GM12878 (cell line): Measurements from ENCODE around the gene MIER1. TPM values are rescaled to one million over a fixed set of nuclear protein-coding genes. Genes with fewer than 3 reads are reported as not detected.

ENCODE experiments used
- ATAC-seq: fragments of 200-7000 bp; cut with Tn5 transposase; 3 replicates; pipeline ENCODE4 v1.9.1; 2020; ENCODE audit warnings: mild to moderate bottlenecking, moderate library complexity
- BruUV-seq: library from RNA; stranded (reverse); fragments of 400-500 nt; replicated peaks from 2 replicates; lab custom pipeline; 2021; lab: Mats Ljungman, UMichigan
- CTCF ChIA-PET: fragments of 300-600 bp; sonication (Branson Sonifier 250); formaldehyde crosslinking; extraction: SDS; loops from one replicate; lab custom pipeline; 2021; ENCODE audit warnings: inconsistent platforms; lab: Yijun Ruan, JAX
- POLR2A ChIA-PET: fragments of 350-600 bp; formaldehyde crosslinking; extraction: SDS; loops from one replicate; lab custom pipeline; 2021; ENCODE audit warnings: inconsistent platforms; lab: Charles Lee
- RAD21 ChIA-PET: fragments of 300-600 bp; sonication (Branson Sonifier 250); formaldehyde crosslinking; loops from one replicate; lab custom pipeline; 2023; ENCODE audit warnings: antibody characterized with exemption; ENCODE audit not compliant: unreplicated experiment; lab: Charles Lee
- SMC1A ChIA-PET: fragments of 300-600 bp; sonication (Branson Sonifier 250); formaldehyde crosslinking; loops from one replicate; lab custom pipeline; 2023; ENCODE audit not compliant: unreplicated experiment, uncharacterized antibody; lab: Charles Lee
- DNase-seq: peaks from one replicate; pipeline ENCODE4 v3.0.0-alpha.2; 2011; ENCODE audit warnings: low read depth, low spot score
- FAIRE-seq: peaks from 3 replicates; lab custom pipeline; 2011; peaks lifted over from hg19 to GRCh38; lab: Jason Lieb, UNC
- H2AFZ ChIP-seq: 2 replicates; pipeline ENCODE4 v1.6.0; 2011; ENCODE audit warnings: low read depth, low read length, control low read depth; ENCODE audit not compliant: control insufficient read depth
- H3K27ac ChIP-seq: 2 replicates; pipeline ENCODE4 v1.5.1; 2011; ENCODE audit warnings: control low read depth; ENCODE audit not compliant: control insufficient read depth, insufficient read depth
- H3K27me3 ChIP-seq, 2 experiments: replicated peaks in 1 of 2; 2 replicates each; pipeline versions ENCODE4 v1.6.0 to v1.6.1; 2011; ENCODE audit warnings: low read length in 1 of 2; ENCODE audit not compliant: control insufficient read depth in 2 of 2, insufficient read depth in 2 of 2
- H3K36me3 ChIP-seq, 2 experiments: 2 replicates each; pipeline ENCODE4 v1.5.1; 2011; ENCODE audit warnings: low read length in 1 of 2; ENCODE audit not compliant: control insufficient read depth in 2 of 2, insufficient read depth in 2 of 2
- H3K4me1 ChIP-seq: 2 replicates; pipeline ENCODE4 v1.6.1; 2011; ENCODE audit warnings: mild to moderate bottlenecking, low read length, moderate library complexity, mixed read lengths; ENCODE audit not compliant: control insufficient read depth, insufficient read depth
- H3K4me2 ChIP-seq: 2 replicates; pipeline ENCODE4 v1.6.0; 2011; ENCODE audit warnings: control low read depth; ENCODE audit not compliant: control insufficient read depth, insufficient read depth
- H3K4me3 ChIP-seq: fragments of 200-600 bp; sonication (generic); 2 replicates; pipeline ENCODE4 v1.5.1; 2016
- H3K79me2 ChIP-seq: 2 replicates; pipeline ENCODE4 v1.6.0; 2011; ENCODE audit warnings: low read length; ENCODE audit not compliant: control insufficient read depth, insufficient read depth
- H3K9ac ChIP-seq: 2 replicates; pipeline ENCODE4 v1.8.0; 2011; ENCODE audit warnings: low read length, control low read depth, mixed read lengths; ENCODE audit not compliant: control insufficient read depth, insufficient read depth
- H3K9me3 ChIP-seq: replicated peaks from 3 replicates; pipeline ENCODE4 v1.5.1; 2011; ENCODE audit warnings: mild to moderate bottlenecking, low read length; ENCODE audit not compliant: control insufficient read depth, insufficient read depth
- H4K20me1 ChIP-seq: 2 replicates; pipeline ENCODE4 v1.6.0; 2011; ENCODE audit not compliant: control insufficient read depth, insufficient read depth
- ATF7 ChIP-seq: fragments of 450-650 bp; IDR thresholded peaks from 2 replicates; pipeline ENCODE4 v1.6.1; 2016; ENCODE audit warnings: low read depth, mild to moderate bottlenecking
- CHD2 ChIP-seq: IDR thresholded peaks from 2 replicates; pipeline ENCODE4 v1.6.1; 2011; ENCODE audit warnings: low read depth, low read length, improper control_type of control experiment, borderline replicate concordance
- CTCF ChIP-seq, 3 experiments: IDR thresholded peaks in 2 of 3; conservative IDR thresholded peaks in 1 of 3; 2 replicates each; pipeline ENCODE4 v1.5.1; 2011; ENCODE audit warnings: low read depth in 3 of 3, low read length in 3 of 3, mild to moderate bottlenecking in 3 of 3, control low read depth in 2 of 3, moderate library complexity in 2 of 3, inconsistent platforms in 1 of 3, mixed read lengths in 1 of 3; ENCODE audit not compliant: control insufficient read depth in 2 of 3, insufficient read depth in 1 of 3; ENCODE audit errors: extremely low read depth in 1 of 3
- EED ChIP-seq: sonication (generic); IDR thresholded peaks from 2 replicates; pipeline ENCODE4 v1.6.1; 2016; ENCODE audit warnings: antibody characterized with exemption, low read depth
- FOXM1 ChIP-seq: IDR thresholded peaks from 2 replicates; pipeline ENCODE4 v1.6.1; 2012; ENCODE audit warnings: low read depth, mild to moderate bottlenecking, inconsistent platforms, low read length, moderate library complexity
- IKZF1 ChIP-seq: fragments of 450-650 bp; conservative IDR thresholded peaks from 2 replicates; pipeline ENCODE4 v1.6.1; 2017; ENCODE audit warnings: antibody characterized with exemption, mild to moderate bottlenecking
- JUNB ChIP-seq: IDR thresholded peaks from 2 replicates; pipeline ENCODE4 v1.6.1; 2016; ENCODE audit warnings: antibody characterized with exemption, mild to moderate bottlenecking
- MTA2 ChIP-seq: fragments of 450-650 bp; IDR thresholded peaks from 2 replicates; pipeline ENCODE4 v1.6.1; 2016; ENCODE audit warnings: low read depth, mild to moderate bottlenecking, moderate library complexity
- PAX8 ChIP-seq: fragments of 450-650 bp; IDR thresholded peaks from 2 replicates; pipeline ENCODE4 v1.6.1; 2017; ENCODE audit warnings: mild to moderate bottlenecking, moderate library complexity
- POU2F2 ChIP-seq: IDR thresholded peaks from 3 replicates; pipeline ENCODE4 v1.6.1; 2011; ENCODE audit warnings: low read depth, mild to moderate bottlenecking, low read length, borderline replicate concordance
- RAD21 ChIP-seq: IDR thresholded peaks from 2 replicates; pipeline ENCODE4 v1.6.1; 2011; ENCODE audit warnings: mild to moderate bottlenecking, low read depth, low read length, moderate library complexity; ENCODE audit not compliant: insufficient read depth
- TCF12 ChIP-seq: IDR thresholded peaks from 2 replicates; pipeline ENCODE4 v1.6.1; 2011; ENCODE audit warnings: low read depth, mild to moderate bottlenecking, low read length
- YY1 ChIP-seq: IDR thresholded peaks from 2 replicates; pipeline ENCODE4 v1.6.1; 2011; ENCODE audit warnings: low read depth, mild to moderate bottlenecking, low read length
- ZBTB4 ChIP-seq: fragments of 450-650 bp; formaldehyde crosslinking; IDR thresholded peaks from 2 replicates; pipeline ENCODE4 v1.4.0; 2022; ENCODE audit warnings: mild to moderate bottlenecking, moderate library complexity
- WGBS: methylation state at CpG from one replicate; pipeline ENCODE4 v1.1.6; 2016; ENCODE audit warnings: low lambda C conversion rate; ENCODE audit not compliant: insufficient replicate concordance, insufficient coverage; ENCODE audit errors: missing lambda C conversion rate; 5-methylcytosine and 5-hydroxymethylcytosine counted together
- in situ Hi-C: fragments of 300-500 bp; cut with MboI; formaldehyde crosslinking; loops from 9 replicates; pipeline ENCODE4 v1.14.3; 2018; ENCODE audit warnings: mixed read lengths
- intact Hi-C: fragments of 100-400 bp; cut with micrococcal nuclease; formaldehyde crosslinking; loops from one replicate; pipeline ENCODE4 v1.14.2; 2022; ENCODE audit not compliant: unreplicated experiment
- polyA plus RNA-seq, 11 experiments: library from polyadenylated mRNA; depleted of rRNA in 4 of 11; unstranded in 6 of 11; stranded (reverse) in 5 of 11; fragments of >200 nt; fragmentation: Nextera tagmentation in 4 of 11; fragmentation: Illumina TruSeq in 1 of 11; extraction: Ambion mirVana in 4 of 11; extraction: Trizol in 1 of 11; gene quantifications; 1 replicate in 1 of 11; 2 replicates in 10 of 11; pipeline versions ENCODE4 v1.2.1 to v1.2.3, GENCODE V29; 2011 to 2016; ENCODE audit warnings: inconsistent platforms in 2 of 11, missing spikeins in 2 of 11, low read depth in 1 of 11
- total RNA-seq, 4 experiments: library from RNA; depleted of rRNA in 3 of 4; stranded (reverse); fragments of >200 nt in 3 of 4; fragmentation: Illumina TruSeq in 1 of 4; extraction: Trizol in 1 of 4; gene quantifications; 2 replicates each; pipeline versions ENCODE4 v1.2.1 to v1.2.3, GENCODE V29; 2013 to 2021
- TF ChIP-seq, protein P1 (sequence below): fragments of 450-650 bp; IDR thresholded peaks from 2 replicates; pipeline ENCODE4 v1.6.1; 2016; ENCODE audit warnings: mild to moderate bottlenecking
- TF ChIP-seq, protein P2 (sequence below): IDR thresholded peaks from 2 replicates; pipeline ENCODE4 v1.6.1; 2012; ENCODE audit warnings: low read depth, low read length, improper control_type of control experiment

The MIER1 gene
- total and polyA plus RNA-seq, 10 of the 15 experiments (the other 5 are each of a cell fraction or from before 2014, with no cell fraction given) = 13.6 to 39.8 (median 25.7) TPM

- no TSS peak for BruUV-seq
- FAIRE-seq = peak; percentile 96
- intact Hi-C loops (loop anchor here (1.0 to 2.0 kb wide), 3 partner anchors 57 to 217 kb away; no protein-coding TSS in a partner anchor), in situ Hi-C loops (loop anchor here (10.0 kb wide), 1 partner anchor 509 kb away; no protein-coding TSS in a partner anchor)
- peak; percentile 59 for DNase-seq
- ATAC-seq = peak; percentile 89
- H4K20me1 ChIP-seq = no peaks in the 10 kb centered on the region
- ChIA-PET RAD21 (interaction anchor here (0.7 to 3.5 kb wide), 25 partner anchors 9 to 539 kb away, joined by 3 to 64 read pairs (median 4); partner anchors contain the start of genes DNAI4, MIER1 and SLC35D1), SMC1A (interaction anchor here (1.0 to 3.2 kb wide), 29 partner anchors 8 to 505 kb away, joined by 3 to 66 read pairs (median 5); no protein-coding TSS in a partner anchor), POLR2A (interaction anchor here (0.9 to 1.2 kb wide), 3 partner anchors 14 to 215 kb away, joined by 3 to 5 read pairs (median 4); no protein-coding TSS in a partner anchor), CTCF (interaction anchor here (0.7 to 3.5 kb wide), 30 partner anchors 9 to 764 kb away, joined by 3 to 114 read pairs (median 4); partner anchors contain the start of genes DNAI4 and MIER1)
- WGBS = 75% methylated on average over 7 of the region's 7 CpGs
- H3K4me2 ChIP-seq = no peak overlapping the region
- no peaks in the 10 kb centered on the region for H3K4me1 ChIP-seq
- H3K79me2 ChIP-seq = no peaks in the 10 kb centered on the region
- H2AFZ ChIP-seq = peak overlapping the region; percentile 56
- H3K4me3 ChIP-seq = no peak overlapping the region
- no peaks in the 10 kb centered on the region for H3K27me3 ChIP-seq
- no peak overlapping the region for H3K9ac ChIP-seq
- H3K9me3 ChIP-seq = no peaks in the 10 kb centered on the region
- H3K27ac ChIP-seq = no peak overlapping the region
- no peaks in the 10 kb centered on the region for H3K36me3 ChIP-seq
- TF ChIP-seq EED = no peak
- no peak for TF ChIP-seq CHD2
- TF ChIP-seq, protein P1, sequence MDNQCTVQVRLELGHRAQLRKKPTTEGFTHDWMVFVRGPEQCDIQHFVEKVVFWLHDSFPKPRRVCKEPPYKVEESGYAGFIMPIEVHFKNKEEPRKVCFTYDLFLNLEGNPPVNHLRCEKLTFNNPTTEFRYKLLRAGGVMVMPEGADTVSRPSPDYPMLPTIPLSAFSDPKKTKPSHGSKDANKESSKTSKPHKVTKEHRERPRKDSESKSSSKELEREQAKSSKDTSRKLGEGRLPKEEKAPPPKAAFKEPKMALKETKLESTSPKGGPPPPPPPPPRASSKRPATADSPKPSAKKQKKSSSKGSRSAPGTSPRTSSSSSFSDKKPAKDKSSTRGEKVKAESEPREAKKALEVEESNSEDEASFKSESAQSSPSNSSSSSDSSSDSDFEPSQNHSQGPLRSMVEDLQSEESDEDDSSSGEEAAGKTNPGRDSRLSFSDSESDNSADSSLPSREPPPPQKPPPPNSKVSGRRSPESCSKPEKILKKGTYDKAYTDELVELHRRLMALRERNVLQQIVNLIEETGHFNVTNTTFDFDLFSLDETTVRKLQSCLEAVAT = 0 out of 2 replicates have a peak, but pooled peaks have one; percentile 32
- 0 out of 2 replicates have a peak, but pooled peaks have one; percentile 23 for TF ChIP-seq ATF7
- no peak for TF ChIP-seq MTA2
- no peak for TF ChIP-seq PAX8
- peak; percentile 45; the same call in 1 of the 2 replicates for TF ChIP-seq FOXM1
- TF ChIP-seq JUNB = no peak
- peak; percentile 40; the same call in 1 of the 2 replicates for TF ChIP-seq IKZF1
- TF ChIP-seq CTCF (IDR thresholded peaks at IDR 0.05 in 2 of 3, conservative IDR thresholded peaks at IDR 0.05 in 1 of 3; ENCODE audit: control insufficient read depth in 2 of 3, extremely low read depth in 1 of 3, insufficient read depth in 1 of 3, low read depth in 3 of 3, low read length in 3 of 3) = peak; percentile 76 to 85 (median 81)
- TF ChIP-seq YY1 = peak; percentile 90
- TF ChIP-seq ZBTB4 = no peak
- TF ChIP-seq TCF12 = 0 out of 2 replicates have a peak, but pooled peaks have one; percentile 41
- TF ChIP-seq RAD21 = peak; percentile 94
- TF ChIP-seq, protein P2, sequence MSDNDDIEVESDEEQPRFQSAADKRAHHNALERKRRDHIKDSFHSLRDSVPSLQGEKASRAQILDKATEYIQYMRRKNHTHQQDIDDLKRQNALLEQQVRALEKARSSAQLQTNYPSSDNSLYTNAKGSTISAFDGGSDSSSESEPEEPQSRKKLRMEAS = no peak
- TF ChIP-seq POU2F2 = peak; percentile 52; the same call in 1 of the 3 replicates
Observed at GRCh38 chr1:66996018-66996682, 71.4 kb downstream of the MIER1 start.
